ENCODE measurements around the gene SBF1. TPM values are rescaled to one million over a fixed set of nuclear protein-coding genes. Genes with fewer than 3 reads are reported as not detected.

SBF1 gene
- total RNA-seq, 2 experiments from 2014 or later, result 126 to 130 TPM

DNA sequence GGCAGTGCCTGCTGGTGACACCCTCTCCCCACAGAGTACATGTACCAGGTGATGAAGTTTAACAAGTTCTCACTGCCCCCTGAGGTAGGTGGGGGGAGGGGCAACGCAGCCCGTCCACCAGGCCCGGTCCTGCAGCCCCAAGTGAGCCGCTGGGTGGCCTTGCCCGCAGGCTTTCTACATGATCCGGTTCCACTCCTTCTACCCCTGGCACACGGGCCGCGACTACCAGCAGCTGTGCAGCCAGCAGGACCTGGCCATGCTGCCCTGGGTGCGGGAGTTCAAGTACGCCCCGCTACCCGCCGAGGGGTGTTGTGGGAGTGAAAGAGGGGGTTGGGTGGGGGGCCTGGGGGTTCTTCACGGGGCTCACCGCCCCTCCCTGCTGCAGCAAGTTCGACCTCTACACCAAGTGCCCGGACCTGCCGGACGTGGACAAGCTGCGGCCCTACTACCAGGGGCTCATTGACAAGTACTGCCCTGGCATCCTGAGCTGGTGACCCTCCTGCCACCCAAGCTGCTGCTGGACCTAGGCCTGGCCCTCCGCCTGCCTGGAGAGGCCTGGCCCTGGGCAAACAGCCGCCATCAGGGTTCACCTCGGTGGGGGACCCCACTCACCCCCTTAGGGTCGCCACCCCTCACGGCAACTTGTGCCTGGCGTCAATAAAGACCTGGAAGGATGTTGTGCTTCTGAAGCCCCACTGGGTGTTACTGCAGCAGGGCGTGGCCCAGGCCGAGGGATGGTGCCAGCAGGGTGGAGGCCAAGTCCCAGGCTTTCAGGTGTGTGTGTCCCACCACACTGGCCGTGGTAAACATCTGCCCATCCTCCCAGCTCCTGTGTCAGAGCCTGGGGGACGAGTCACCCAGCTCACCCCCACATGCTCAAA, 14.8 kb upstream of the SBF1 start:
- ChIA-PET CTCF (interaction anchor here (0.7 to 0.8 kb wide), 2 partner anchors 8 to 17 kb away, joined by 3 read pairs; no protein-coding TSS in a partner anchor), POLR2A (interaction anchor here (0.6 kb wide), 1 partner anchor 134 kb away, joined by 3 read pairs; no protein-coding TSS in a partner anchor)

DNA sequence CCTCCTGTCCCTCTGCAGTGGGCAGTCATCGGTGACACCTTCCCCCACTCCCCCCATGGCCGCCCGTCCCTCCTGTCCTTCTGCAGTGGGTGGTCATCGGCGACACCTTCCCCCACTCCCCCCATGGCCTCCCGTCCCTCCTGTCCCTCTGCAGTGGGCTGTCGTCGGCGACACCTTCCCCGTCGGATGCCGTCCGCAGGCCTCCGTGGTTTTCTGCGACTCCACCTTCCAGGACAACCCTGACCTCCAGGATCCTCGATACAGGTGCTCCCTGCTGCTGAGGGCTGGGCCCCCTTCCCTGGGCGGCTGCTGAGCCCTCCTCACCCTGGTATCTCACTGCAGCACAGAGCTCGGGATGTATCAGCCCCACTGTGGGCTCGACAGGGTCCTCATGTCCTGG, 14.1 kb upstream of the SBF1 start:
- POLR2A ChIA-PET, result no interaction called here
- CTCF ChIA-PET, result interaction anchor here (0.8 kb wide), 1 partner anchor 9 kb away, joined by 3 read pairs; no protein-coding TSS in a partner anchor

- ChIA-PET POLR2A (no interaction called here), CTCF (no interaction called here)
Measured at GRCh38 chr22:50488006-50488677, 13.3 kb upstream of the SBF1 start.

GRCh38 chr22:50487290-50488005, 12.6 kb upstream of the SBF1 start:
- CTCF ChIA-PET, result no interaction called here
- POLR2A ChIA-PET, result interaction anchor here (0.7 kb wide), 1 partner anchor 128 kb away, joined by 4 read pairs; no protein-coding TSS in a partner anchor

GRCh38 chr22:50486561-50487289, 11.9 kb upstream of the SBF1 start, which contains the start of gene MIOX:
TSS of gene MIOX (plus strand) at chr22:50486859. CDS start at chr22:50486898, 39 bp downstream.
- ChIA-PET POLR2A (interaction anchor here (0.7 kb wide), 1 partner anchor 129 kb away, joined by 4 read pairs; no protein-coding TSS in a partner anchor), CTCF (interaction anchor here (0.5 to 1.0 kb wide), 2 partner anchors 8 to 12 kb away, joined by 3 read pairs; no protein-coding TSS in a partner anchor)

DNA sequence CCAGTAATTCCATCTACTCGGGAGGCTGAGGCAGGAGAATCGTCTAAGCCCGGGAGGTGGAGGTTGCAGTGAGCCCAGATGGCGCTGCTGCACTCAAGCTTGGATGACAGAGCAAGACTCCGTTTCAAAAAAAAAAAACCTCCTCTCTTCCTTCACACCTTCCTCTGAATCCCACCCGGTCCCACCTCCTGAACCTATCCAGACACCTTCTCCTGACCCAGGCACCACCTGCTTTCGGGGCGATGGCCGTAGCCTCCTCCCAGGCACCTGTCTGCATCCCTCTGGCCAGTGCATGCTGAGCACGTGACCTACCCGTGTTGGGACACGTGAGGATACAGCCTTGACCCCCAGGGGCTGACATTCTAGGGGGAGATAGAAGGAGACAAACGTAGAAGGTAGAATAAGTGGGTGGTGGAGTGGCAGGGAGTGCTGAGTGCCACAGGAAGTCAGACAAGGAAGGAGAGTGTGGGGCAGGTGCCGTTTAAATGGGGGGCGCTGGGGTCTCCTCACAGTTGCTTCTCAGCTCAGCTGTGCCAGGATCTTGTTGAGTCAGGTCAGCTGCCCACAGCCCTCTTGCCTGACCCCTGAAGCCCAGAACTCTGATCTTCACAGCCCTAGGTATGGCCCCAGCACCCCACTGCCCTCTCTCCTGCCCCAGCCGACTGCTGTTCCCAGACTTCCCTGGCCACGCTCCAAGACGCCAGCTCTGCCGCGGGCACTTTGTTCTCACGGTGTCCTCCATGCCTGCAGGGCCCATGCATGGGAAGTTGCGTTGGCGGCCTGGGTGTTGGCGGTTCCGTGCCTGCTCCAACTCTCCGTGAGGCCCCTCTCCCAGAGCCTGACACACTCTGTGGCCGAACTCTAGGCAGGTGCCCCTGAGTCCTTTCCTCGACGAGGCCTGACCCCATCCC, 10.6 kb upstream of the SBF1 start:
- CTCF ChIA-PET, result interaction anchor here (1.0 to 1.8 kb wide), 2 partner anchors 9 to 13 kb away, joined by 3 to 6 read pairs; no protein-coding TSS in a partner anchor

GRCh38 chr22:50483977-50484853, 9.4 kb upstream of the SBF1 start:
- ChIA-PET POLR2A (no interaction called here), CTCF (interaction anchor here (1.0 to 1.8 kb wide), 3 partner anchors 14 to 67 kb away, joined by 3 to 6 read pairs (median 3); no protein-coding TSS in a partner anchor)

More for the DNA sequence above, 10.6 kb upstream of the SBF1 start:
- POLR2A ChIA-PET, result no interaction called here

DNA sequence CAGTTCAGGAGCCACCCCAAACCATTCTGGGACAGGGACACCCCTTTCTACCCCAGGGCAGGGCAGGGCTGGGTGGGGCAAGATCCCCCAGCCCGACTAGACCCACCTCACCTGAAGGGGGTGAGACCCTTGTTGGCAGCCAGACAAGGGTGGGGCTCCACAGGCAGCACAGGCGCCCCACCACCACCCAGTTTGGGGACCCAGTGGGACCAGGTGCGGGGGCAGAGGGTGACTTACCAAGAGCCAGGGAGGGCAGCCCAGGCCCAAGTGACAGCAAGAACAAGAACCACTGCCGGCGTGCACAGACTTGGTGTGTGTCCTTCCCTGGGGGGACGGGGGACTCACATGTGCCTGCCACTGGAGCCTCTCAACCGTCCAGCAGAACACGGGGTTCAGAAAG, 8.7 kb upstream of the SBF1 start:
- ChIA-PET POLR2A (no interaction called here), CTCF (interaction anchor here (1.1 to 1.4 kb wide), 2 partner anchors 14 to 68 kb away, joined by 3 to 5 read pairs; no protein-coding TSS in a partner anchor)

DNA sequence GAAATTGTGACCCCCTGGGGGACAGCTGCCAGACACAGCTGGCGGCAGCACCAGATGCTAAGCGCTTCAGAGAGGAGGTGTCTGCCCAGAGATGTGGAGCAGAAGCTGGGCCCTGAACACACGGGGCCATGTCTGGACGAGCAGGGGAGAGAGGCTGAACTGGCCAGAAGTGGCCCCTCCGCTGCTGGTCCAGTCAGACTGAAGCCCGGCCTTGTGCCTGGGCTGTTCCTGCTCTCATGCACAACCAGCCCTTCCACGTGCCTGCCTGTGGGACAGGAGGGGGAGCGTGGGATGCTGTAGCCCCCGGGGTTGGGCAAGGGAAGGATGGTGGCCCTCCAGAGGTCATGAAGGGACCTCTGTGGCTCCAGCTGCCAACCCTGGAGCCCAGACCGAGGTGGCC, 8.3 kb upstream of the SBF1 start:
- ChIA-PET CTCF (interaction anchor here (1.4 to 1.8 kb wide), 2 partner anchors 10 to 15 kb away, joined by 5 to 7 read pairs; no protein-coding TSS in a partner anchor), POLR2A (no interaction called here)

DNA sequence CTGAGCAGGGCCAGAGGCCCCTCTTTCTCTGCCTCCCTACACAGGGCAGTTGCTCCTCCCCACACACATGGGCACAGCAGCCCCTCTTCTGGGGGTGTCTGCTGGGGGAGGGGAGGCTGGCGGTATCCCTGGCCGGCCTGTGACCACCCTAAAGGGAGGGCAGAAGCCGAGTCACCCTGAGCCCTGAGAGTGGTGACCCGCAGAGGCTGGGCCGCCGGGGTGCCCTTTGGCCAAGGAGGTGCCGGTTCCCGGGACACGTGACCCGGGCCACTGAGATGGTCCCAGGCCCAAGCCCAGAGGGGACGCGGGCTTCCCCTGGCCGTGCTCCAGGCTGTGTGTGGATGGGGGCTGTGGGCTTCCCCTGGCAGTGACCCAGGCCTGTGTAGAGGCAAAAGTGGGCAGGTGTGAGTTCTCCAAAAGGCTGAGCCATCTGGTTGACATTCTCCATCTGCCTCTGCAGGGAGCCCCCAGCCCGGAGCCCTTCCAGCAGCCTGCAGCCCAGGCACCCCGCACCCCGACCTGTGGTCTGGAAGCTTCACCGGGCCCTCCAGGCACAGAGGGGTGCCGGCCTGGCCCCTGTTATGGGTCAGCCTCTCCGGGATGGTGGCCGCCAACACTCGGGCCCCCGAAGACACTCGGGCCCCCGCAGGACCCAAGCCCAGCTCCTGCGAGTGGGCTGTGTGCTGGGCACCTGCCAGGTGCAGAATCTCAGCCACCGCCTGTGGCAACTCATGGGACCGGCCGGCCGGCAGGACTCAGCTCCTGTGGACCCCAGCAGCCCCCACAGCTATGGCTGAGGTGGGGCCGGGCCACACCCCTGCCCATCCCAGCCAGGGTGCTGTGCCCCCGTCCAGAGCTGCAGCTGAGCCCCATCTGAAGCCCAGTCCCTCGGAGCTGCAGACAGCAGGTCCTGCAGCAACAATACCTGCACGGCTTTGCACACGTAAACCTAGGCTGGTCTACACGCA, 7.6 kb upstream of the SBF1 start:
- ChIA-PET CTCF (interaction anchor here (1.0 to 1.8 kb wide), 3 partner anchors 9 to 16 kb away, joined by 3 to 7 read pairs (median 5); no protein-coding TSS in a partner anchor), POLR2A (no interaction called here)

- POLR2A ChIA-PET, result interaction anchor here (0.6 to 0.7 kb wide), 2 partner anchors 26 to 31 kb away, joined by 3 read pairs; partner anchors contain the start of genes LMF2 and NCAPH2
- CTCF ChIA-PET, result interaction anchor here (1.0 to 1.8 kb wide), 2 partner anchors 9 to 17 kb away, joined by 3 to 7 read pairs; no protein-coding TSS in a partner anchor
Measured at GRCh38 chr22:50481440-50482106, 6.7 kb upstream of the SBF1 start, which contains the start of gene ADM2. TSS of gene ADM2 (plus strand) at chr22:50481543. CDS start at chr22:50481848, 305 bp downstream.

DNA sequence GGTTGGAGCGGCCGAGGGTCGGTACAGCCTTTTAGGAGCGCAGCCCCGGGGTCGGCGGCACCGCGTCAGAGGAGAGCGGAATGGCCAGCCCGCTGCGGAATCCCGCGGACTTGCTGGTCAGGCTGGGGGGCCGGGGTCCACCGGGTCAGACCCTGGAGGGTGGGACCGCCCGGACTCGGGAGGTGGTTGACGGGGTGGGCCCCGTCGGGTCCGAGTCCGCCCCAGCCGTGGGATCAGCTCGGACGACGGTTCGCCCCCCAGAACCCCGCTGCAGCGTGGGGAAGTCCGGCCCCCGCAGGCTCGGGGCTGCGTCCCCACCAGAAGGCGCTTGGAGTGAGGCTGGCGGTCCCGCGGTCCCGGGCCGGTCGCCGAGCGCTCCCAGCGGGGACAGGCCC, 6.2 kb upstream of the SBF1 start:
- CTCF ChIA-PET, result interaction anchor here (1.0 kb wide), 1 partner anchor 17 kb away, joined by 3 read pairs; no protein-coding TSS in a partner anchor
- POLR2A ChIA-PET, result interaction anchor here (0.6 to 0.9 kb wide), 3 partner anchors 27 to 36 kb away, joined by 3 read pairs; partner anchors contain the start of genes LMF2 and NCAPH2

GRCh38 chr22:50479721-50480120, 4.9 kb upstream of the SBF1 start:
- ChIA-PET POLR2A (interaction anchor here (1.0 kb wide), 1 partner anchor 10 kb away, joined by 3 read pairs; no protein-coding TSS in a partner anchor), CTCF (interaction anchor here (0.6 kb wide), 1 partner anchor 13 kb away, joined by 4 read pairs; no protein-coding TSS in a partner anchor)

GRCh38 chr22:50477923-50478322, 3.1 kb upstream of the SBF1 start:
- CTCF ChIA-PET, result no interaction called here
- POLR2A ChIA-PET, result no interaction called here

- POLR2A ChIA-PET, result no interaction called here
- CTCF ChIA-PET, result no interaction called here
Measured at GRCh38 chr22:50476868-50477267, 2.0 kb upstream of the SBF1 start.

Data from activated CD8-positive, alpha-beta memory T cell treated with anti-CD3 and anti-CD28 coated beads for 36 hours (primary cell).